NCI-H446 (cell line): ENCODE data around the gene FMNL1.

Experiments
- DNase-seq, 2 experiments: peaks; one replicate each; lab custom pipeline; 2025; lab: John Stamatoyannopoulos, UW

The FMNL1 gene

DNA sequence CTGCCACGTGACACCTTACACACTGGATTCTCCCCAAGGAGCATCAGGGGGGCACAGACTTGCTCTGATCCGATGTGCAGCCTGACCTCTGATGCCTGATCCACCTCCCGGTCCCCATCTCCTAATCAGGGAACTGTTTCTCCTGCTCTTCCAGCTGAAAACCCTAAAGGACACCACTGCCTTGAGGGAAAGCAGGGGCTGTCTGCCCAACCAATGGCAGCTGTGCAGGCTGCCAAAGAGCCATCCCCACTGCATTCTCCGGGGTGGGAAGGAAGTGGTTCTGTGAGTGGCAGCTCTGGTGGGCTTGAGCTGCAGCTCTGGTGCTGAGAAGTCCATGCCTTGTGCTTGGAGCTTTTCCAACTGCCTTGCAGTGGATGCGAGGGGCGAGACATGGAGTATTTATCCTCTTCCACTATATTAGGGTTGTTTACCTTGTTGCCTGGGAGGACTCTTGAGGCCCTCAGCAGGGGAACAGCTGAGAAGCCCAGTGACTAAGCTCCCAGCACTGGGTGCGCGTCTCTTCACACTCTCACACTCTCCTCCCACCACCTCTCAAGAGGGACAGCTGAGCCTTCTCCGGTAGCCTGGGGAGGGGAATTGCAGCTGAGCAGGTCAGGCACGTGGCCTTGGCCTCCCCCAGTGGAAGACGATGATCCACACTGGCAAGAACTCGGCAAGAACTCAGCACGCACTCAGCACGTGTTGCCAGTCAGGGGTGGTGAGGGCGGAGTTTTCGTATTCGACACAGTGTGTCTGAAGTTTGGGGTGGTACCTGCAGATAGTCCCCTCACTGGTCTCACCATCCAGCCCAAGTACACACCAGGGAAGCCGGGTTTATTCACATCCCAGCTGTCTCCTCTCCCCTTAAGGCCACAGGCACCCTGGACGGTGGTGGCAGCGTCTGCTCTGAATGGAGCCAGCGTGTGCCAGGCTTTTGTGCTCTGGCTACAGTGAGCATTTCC lies 61.3 kb downstream of the FMNL1 start:
- no peak for DNase-seq

DNA sequence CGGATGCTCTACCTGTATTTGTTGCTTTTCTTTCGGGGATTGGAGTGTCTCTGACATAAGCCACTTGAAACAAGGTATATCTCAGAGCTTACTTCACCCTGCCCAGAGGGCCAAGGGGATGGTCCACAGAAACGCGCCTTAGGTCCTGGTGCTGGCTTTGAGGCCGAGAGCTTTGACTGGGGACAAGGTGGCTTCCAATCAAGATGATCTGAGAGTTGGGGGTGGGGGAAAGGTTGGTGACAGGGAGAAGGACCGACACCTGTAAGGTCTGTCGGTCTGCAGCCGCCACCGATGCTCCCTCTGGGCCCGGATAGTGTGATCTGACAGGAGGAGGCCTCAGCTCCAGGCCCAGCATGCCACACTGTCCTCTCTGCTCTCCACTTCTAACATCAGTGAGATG lies 62.0 kb downstream of the FMNL1 start:
- DNase-seq, result no peak

- DNase-seq, result no peak
Observed at GRCh38 chr17:45284176-45285140, 62.8 kb downstream of the FMNL1 start.

GRCh38 chr17:45286286-45286685 lies 64.6 kb downstream of the FMNL1 start:
- DNase-seq, result no peak

GRCh38 chr17:45287526-45288500 lies 66.1 kb downstream of the FMNL1 start:
- peak in 1 of 2 experiments; percentile 66 for DNase-seq

GRCh38 chr17:45288825-45289224 lies 67.1 kb downstream of the FMNL1 start:
- peak in 1 of 2 experiments; percentile 36 for DNase-seq

DNA sequence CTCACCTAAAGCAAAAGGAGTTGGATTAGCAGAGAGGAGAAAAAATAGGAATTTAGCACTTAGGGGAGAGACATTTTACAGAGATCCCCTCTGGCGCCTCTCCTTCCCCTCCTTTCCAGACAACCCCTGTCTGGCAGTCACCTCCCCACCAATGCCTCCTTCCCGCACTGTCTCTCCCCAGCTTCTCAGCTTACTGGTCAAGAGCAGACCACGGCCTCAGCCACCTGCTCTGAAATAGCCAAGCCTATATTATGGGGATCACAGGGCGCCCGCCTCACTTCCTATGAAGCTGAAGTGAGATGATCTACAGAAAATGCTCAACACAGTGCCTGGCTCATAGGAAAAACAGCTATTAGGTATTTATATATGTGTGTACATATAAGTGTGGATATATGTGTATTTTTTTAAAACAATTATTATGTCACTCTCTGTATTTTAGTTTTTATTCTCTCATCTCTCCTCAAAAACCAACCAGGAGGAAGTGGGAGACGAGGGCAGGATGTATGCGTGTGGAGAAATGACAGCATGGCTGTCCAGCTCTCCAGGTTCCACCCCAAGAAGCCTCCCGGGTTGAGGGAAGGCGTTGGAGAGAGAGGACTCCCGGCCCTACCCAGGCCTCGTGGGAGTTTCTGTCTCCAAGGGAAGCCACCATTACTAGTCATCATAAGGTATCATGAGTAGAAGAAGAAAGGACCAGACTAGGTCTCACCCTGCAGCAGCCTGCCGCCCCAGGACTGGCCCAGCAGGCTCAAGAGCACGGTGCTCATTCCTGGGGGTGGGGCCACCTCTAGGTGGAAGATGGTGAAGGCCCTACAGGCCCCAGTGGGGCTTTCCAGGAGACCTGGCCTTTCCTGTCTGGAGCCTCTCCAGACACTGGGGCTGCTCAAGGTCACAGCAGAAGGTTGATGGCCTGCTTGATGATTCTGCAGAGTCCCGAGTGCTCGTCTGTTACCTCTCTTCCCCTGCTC lies 67.9 kb downstream of the FMNL1 start:
- no peak for DNase-seq

DNA sequence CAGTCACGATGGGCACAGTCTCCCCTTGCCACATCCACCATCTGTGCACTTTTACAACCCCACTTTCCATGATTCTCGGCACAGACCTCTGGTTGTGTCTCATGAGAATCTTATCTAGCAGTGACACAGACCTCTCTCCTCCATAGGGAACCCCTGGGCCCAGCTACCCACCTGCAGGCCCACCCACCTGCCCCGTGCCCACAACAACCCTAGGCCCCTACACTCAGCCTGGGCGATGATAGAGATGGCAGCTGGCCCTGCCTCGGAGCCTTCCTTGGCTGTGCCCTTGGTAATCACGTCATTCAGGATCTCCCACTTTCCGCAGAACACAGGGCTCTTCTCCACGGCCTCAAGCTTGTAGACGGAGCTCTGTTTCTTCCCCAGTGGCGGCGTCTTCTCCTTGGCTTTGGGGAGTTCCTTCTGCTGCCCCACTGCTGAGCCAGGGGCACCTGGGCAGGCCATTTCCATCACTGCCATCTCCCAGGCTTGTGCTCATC lies 68.6 kb downstream of the FMNL1 start:
- no peak for DNase-seq

- peak in 1 of 2 experiments; percentile 22 for DNase-seq
Observed at GRCh38 chr17:45291171-45291805, 69.6 kb downstream of the FMNL1 start.

GRCh38 chr17:45292696-45293412 lies 71.2 kb downstream of the FMNL1 start:
- no peak for DNase-seq

- peak in 1 of 2 experiments; percentile 66 for DNase-seq
Observed at GRCh38 chr17:45293413-45294211, 71.9 kb downstream of the FMNL1 start.

DNA sequence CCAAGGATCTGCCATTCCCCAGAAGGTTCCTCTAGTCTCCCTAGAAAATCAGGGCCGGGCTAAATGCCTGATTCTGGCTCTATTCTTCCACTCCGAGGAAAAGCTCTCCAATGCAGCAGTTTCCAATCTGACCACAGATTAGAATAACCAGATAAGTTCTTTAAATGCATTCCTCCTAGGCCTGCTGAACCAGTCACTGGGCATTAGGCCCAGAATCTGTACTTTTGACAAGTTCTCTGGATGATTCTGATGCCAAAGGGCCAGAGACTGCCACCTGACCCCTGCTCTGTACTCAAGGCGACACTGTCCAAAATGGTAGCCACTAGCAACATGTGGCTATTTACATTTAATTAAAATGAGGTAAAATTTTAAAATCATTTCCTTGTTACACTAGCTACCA lies 72.8 kb downstream of the FMNL1 start:
- DNase-seq, result no peak

DNA sequence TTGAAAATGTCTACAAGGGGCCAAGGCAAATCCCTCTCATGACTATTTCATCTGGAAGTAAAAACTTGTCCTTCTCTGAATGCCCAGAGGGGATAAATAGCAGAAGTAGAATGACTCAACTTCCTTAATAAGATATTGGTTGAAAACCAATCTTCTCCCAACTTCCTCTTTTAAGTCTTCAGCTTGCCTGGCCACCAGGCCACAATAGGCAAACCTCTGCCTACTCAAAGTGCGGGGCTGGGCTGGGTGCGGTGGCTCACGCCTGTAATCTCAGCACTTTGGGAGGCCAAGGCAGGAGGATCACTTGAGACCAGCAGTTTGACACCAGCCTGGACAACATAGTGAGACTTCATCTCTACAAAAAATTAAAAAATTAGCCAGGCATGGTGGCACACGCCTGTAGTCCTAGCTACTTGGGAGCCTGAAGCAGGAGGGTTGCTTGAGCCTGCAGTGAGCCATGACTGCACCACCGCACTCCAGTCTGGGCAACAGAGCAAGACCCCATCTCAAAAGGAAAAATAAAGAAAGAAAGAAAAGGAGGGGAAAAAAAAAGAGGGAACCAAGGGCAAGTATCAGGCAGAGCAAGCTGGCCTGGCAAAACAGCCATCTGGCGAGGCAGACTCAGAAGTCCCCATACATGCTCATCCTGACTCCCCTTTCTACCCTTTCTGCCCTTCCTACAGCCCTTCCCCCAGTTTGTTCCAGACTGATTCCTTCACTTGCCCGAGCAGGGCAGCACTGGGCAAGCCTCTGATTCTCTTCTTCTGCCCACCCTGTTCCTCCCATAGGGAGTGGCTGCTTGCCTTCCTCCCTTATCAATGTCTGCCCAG lies 74.5 kb downstream of the FMNL1 start:
- DNase-seq, result no peak

DNA sequence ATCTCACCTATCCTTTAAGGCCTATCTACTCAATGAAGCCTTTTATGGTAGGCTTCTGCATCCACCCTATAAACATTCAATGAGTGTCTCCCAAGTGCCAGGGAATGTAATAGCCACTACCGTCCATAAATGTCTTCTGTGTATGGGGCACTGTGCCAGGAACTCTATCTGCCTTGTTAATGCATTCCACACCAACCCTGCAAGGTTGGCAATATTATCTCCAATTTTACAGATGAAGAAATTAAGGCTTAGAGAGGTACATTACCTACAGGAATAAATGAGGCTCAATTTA lies 75.1 kb downstream of the FMNL1 start:
- DNase-seq, result peak in 1 of 2 experiments; percentile 7
